Measurements from ENCODE around the gene ISCA1.

The ISCA1 gene

DNA sequence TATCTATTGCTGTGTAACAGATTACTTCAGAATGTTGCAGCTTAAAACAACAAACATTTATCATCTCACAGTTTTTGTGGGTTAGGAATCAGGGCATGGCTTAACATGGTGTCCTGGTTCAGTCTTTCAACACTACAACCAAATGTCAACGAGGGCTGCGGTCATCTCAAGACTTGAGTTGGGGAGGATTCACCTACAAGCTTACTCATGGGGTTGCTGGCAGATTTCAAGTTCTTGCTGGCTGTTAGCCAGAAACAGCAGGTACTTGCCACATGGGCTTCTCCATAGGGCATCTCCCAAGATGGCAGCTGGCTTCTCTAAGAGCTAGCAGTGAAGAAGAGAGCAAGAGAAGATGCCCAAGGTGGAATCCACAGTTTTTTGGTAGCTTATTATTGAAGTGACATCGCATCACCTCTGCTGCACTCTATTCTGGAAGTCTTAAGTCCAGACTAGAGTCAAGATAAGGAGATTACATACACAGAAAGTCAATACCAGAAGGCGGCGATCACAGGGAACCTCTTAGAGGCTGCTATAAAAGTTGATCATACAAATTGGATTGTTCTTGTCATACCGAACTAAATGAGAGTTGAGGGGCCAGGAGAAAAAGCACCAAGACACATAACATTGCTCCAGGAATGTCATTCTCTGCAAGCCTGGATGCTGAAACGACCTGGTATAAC lies 65.1 kb downstream of the ISCA1 start:
- DNase-seq = no peak

Measured in NCI-H446 (cell line).